ENCODE data around the gene MEIS2. TPM values are rescaled to one million over a fixed set of nuclear protein-coding genes. Genes with fewer than 3 reads are reported as not detected.

Gene MEIS2
- polyA plus RNA-seq, 2 of the 4 experiments (the other 2 are of a cell fraction), result 7.3 to 11.1 TPM

- no peaks in the 10 kb centered on the region for H3K9me3 ChIP-seq
- 93% methylated on average over 2 of the region's 2 CpGs for WGBS (ENCODE audit: missing lambda C conversion rate)
- no peak for TF ChIP-seq SREBF2 (IDR thresholded peaks at IDR 0.05)
- TF ChIP-seq TFCP2L1 (CRISPR knock-in tag; IDR thresholded peaks at IDR 0.05), result no peak
- no peak for TF ChIP-seq NPAS2 (CRISPR knock-in tag; IDR thresholded peaks at IDR 0.05; ENCODE audit: borderline replicate concordance)
- TF ChIP-seq RAD21 (conservative IDR thresholded peaks at IDR 0.05 in 1 of 2, IDR thresholded peaks at IDR 0.05 in 1 of 2), result no peak
- TF ChIP-seq KDM1A (IDR thresholded peaks at IDR 0.05; ENCODE audit: low read depth), result no peak
- TF ChIP-seq CBX8 (IDR thresholded peaks at IDR 0.05), result no peak
- no peak for TF ChIP-seq ATOH8 (CRISPR knock-in tag; IDR thresholded peaks at IDR 0.05; ENCODE audit: low read depth)
- TF ChIP-seq MYC (IDR thresholded peaks at IDR 0.05; ENCODE audit: borderline replicate concordance, low read length), result no peak
- H3K27ac ChIP-seq, result no peak overlapping the region
- ChIA-PET POLR2A (no interaction called here), CTCF (interaction anchor here (0.5 to 1.7 kb wide), 8 partner anchors 10 to 1617 kb away, joined by 3 to 10 read pairs (median 4); no protein-coding TSS in a partner anchor)
- ATAC-seq (no peak), DNase-seq (ENCODE audit: low read depth in 1 of 2, low spot score in 1 of 2) (no peak), FAIRE-seq (no peak)
- 0 out of 3 replicates have a peak, but pooled peaks cover 3% of the 10 kb centered on the region for H3K4me1 ChIP-seq
- H3K4me3 ChIP-seq, result no peak overlapping the region
- no peak overlapping the region for H3K4me2 ChIP-seq
Observed at GRCh38 chr15:37132826-37133417, 32.6 kb upstream of the MEIS2 start.

GRCh38 chr15:37131621-37132020 lies 31.3 kb upstream of the MEIS2 start:
- FAIRE-seq (no peak), DNase-seq (ENCODE audit: low read depth in 1 of 2, low spot score in 1 of 2) (peak in 1 of 2 experiments; percentile 5), ATAC-seq (peak in 1 of 2 experiments; percentile 55; a peak in 1 of 6 replicates)
- WGBS (ENCODE audit: missing lambda C conversion rate), result 0% methylated on average over 2 of the region's 2 CpGs
- no peak overlapping the region for H3K4me3 ChIP-seq
- ChIA-PET POLR2A (no interaction called here), CTCF (interaction anchor here (1.0 to 1.3 kb wide), 2 partner anchors 248 to 631 kb away, joined by 3 to 4 read pairs; no protein-coding TSS in a partner anchor)
- no peak for TF ChIP-seq FOSL2 (IDR thresholded peaks at IDR 0.05)
- no peak for TF ChIP-seq FOSL2 (CRISPR knock-in tag; IDR thresholded peaks at IDR 0.05)
- H3K4me2 ChIP-seq, result peak overlapping the region; percentile 42; the same call in 2 of the 3 replicates
- no peaks in the 10 kb centered on the region for H3K4me1 ChIP-seq
- H3K9me3 ChIP-seq, result no peaks in the 10 kb centered on the region
- no peak overlapping the region for H3K27ac ChIP-seq

GRCh38 chr15:37130356-37130755 lies 30.0 kb upstream of the MEIS2 start:
- Histone ChIP-seq H3K4me3 (no peak overlapping the region), H3K4me1 (no peaks in the 10 kb centered on the region), H3K9me3 (no peaks in the 10 kb centered on the region), H3K27ac (no peak overlapping the region), H3K4me2 (no peak overlapping the region)
- no peak for TF ChIP-seq ZNF302 (CRISPR knock-in tag; IDR thresholded peaks at IDR 0.05)
- no peak for TF ChIP-seq CEBPB (IDR thresholded peaks at IDR 0.05)
- no peak for TF ChIP-seq ESRRA (IDR thresholded peaks at IDR 0.05; ENCODE audit: borderline replicate concordance, low read length)
- no peak for TF ChIP-seq MYC (IDR thresholded peaks at IDR 0.05; ENCODE audit: borderline replicate concordance, low read length)
- no peak for TF ChIP-seq ZFP36 (IDR thresholded peaks at IDR 0.05; ENCODE audit: borderline replicate concordance, partially characterized antibody)
- no peak for TF ChIP-seq EP300 (IDR thresholded peaks at IDR 0.05)
- TF ChIP-seq CTCF (IDR thresholded peaks at IDR 0.05), result no peak
- TF ChIP-seq BHLHE40 (IDR thresholded peaks at IDR 0.05; ENCODE audit: low read depth, low read length), result no peak
- TF ChIP-seq JUNB (IDR thresholded peaks at IDR 0.05), result no peak
- no peak for TF ChIP-seq EHF (CRISPR knock-in tag; IDR thresholded peaks at IDR 0.05)
- TF ChIP-seq ATOH8 (CRISPR knock-in tag; IDR thresholded peaks at IDR 0.05; ENCODE audit: low read depth), result no peak
- no peak for TF ChIP-seq GATA3 (IDR thresholded peaks at IDR 0.05; ENCODE audit: borderline replicate concordance)
- TF ChIP-seq NR3C1 (IDR thresholded peaks at IDR 0.05), result no peak
- TF ChIP-seq RNF2 (IDR thresholded peaks at IDR 0.05; ENCODE audit: borderline replicate concordance, low read depth), result no peak
- TF ChIP-seq RAD21 (conservative IDR thresholded peaks at IDR 0.05 in 1 of 2, IDR thresholded peaks at IDR 0.05 in 1 of 2), result no peak
- no peak for TF ChIP-seq KDM5A (IDR thresholded peaks at IDR 0.05)
- TF ChIP-seq POLR2A (IDR thresholded peaks at IDR 0.05; ENCODE audit: low read length), result no peak
- TF ChIP-seq ZC3H11A (IDR thresholded peaks at IDR 0.05), result no peak
- no peak for TF ChIP-seq HOXB5 (CRISPR knock-in tag; IDR thresholded peaks at IDR 0.05)
- no peak for FAIRE-seq
- WGBS (ENCODE audit: missing lambda C conversion rate), result 53% methylated on average over 4 of the region's 4 CpGs
- ChIA-PET CTCF (no interaction called here), POLR2A (no interaction called here)
- ATAC-seq, result no peak
- DNase-seq (ENCODE audit: low read depth in 1 of 2, low spot score in 1 of 2), result no peak
